Stomach (tissue), 9 donors: ENCODE results near the gene CHAT. TPM values are rescaled to one million over a fixed set of nuclear protein-coding genes. Genes with fewer than 3 reads are reported as not detected.

Source experiments
- DNase-seq, 2 donors: peaks; one replicate each; pipeline versions ENCODE4 v3.0.0 to v3.0.0-alpha.2; 2013 to 2019
- H3K27ac ChIP-seq, 5 donors: fragments of 200-600 bp in 4 of 5; sonication (generic) in 4 of 5; one replicate each; pipeline ENCODE4 v1.5.1; 2013 to 2019; ENCODE audit warnings: mild to moderate bottlenecking in 1 of 5, moderate library complexity in 1 of 5
- H3K27me3 ChIP-seq, 3 donors: fragments of 200-600 bp; sonication (generic); one replicate each; pipeline ENCODE4 v1.5.1; 2017 to 2019; ENCODE audit warnings: mixed run types in 1 of 3
- H3K36me3 ChIP-seq, 4 donors: fragments of 200-600 bp; sonication (generic); 1 replicate in 3 of 4; 2 replicates in 1 of 4; pipeline ENCODE4 v1.5.1; 2016 to 2019
- H3K4me1 ChIP-seq, 4 donors: fragments of 200-600 bp; sonication (generic); one replicate each; pipeline ENCODE4 v1.5.1; 2016 to 2019
- H3K4me3 ChIP-seq, 4 donors: fragments of 200-600 bp; sonication (generic) in 3 of 4; one replicate each; pipeline ENCODE4 v1.5.1; 2016 to 2019; ENCODE audit warnings: mild to moderate bottlenecking in 1 of 4
- H3K9me3 ChIP-seq, 4 donors: fragments of 200-600 bp; sonication (generic); one replicate each; pipeline ENCODE4 v1.5.1; 2016 to 2019
- EP300 ChIP-seq: sonication (generic); formaldehyde crosslinking; IDR thresholded peaks from one replicate; pipeline ENCODE4 v1.6.1; 2017; ENCODE audit warnings: antibody characterized with exemption
- POLR2A ChIP-seq, 4 donors: fragments of 450-650 bp; IDR thresholded peaks; one replicate each; pipeline ENCODE4 v1.6.1; 2016; ENCODE audit warnings: antibody characterized with exemption in 4 of 4, control low read depth in 2 of 4, mild to moderate bottlenecking in 1 of 4, moderate library complexity in 1 of 4
- POLR2AphosphoS5 ChIP-seq, 3 donors: sonication (generic); formaldehyde crosslinking; IDR thresholded peaks; one replicate each; pipeline ENCODE4 v1.6.1; 2016; ENCODE audit warnings: antibody characterized with exemption in 3 of 3
- WGBS, 5 donors: extraction: QIAGEN DNeasy Blood & Tissue Kit in 3 of 5; methylation state at CpG; one replicate each; pipeline versions ENCODE4 v1.1.5 to v1.1.7; 2013 to 2018; 5-methylcytosine and 5-hydroxymethylcytosine counted together
- intact Hi-C: fragments of 100-400 bp; cut with DNase I; formaldehyde crosslinking; loops from one replicate; pipeline ENCODE4 v1.15.1; 2023; ENCODE audit warnings: low total_unique reads
- polyA plus RNA-seq, 3 donors: library from polyadenylated mRNA; stranded (reverse); fragments of 200-250 nt; gene quantifications; one replicate each; pipeline ENCODE4 v1.2.3, GENCODE V29; 2013
- total RNA-seq, 5 donors: library from RNA; depleted of rRNA; stranded (reverse); fragments of >200 nt; gene quantifications; one replicate each; pipeline versions ENCODE4 v1.1.0 to v1.2.3, GENCODE V29; 2014 to 2016
- TF ChIP-seq, protein P1 (sequence below), 7 experiments: fragments of 450-650 bp in 4 of 7; fragments of 200-600 bp in 3 of 7; sonication (generic) in 3 of 7; IDR thresholded peaks; one replicate each; pipeline ENCODE4 v1.5.1; 2016 to 2019; ENCODE audit warnings: antibody characterized with exemption in 7 of 7, control low read depth in 2 of 7, mild to moderate bottlenecking in 1 of 7
- donor health status: healthy with polysubstance abuse.
- donor health status: Bipolar disorder and iron deficiency.
- donor health status: healthy.

The CHAT gene
- total and polyA plus RNA-seq, 8 donors = 8.7 TPM; not detected in 7

DNA sequence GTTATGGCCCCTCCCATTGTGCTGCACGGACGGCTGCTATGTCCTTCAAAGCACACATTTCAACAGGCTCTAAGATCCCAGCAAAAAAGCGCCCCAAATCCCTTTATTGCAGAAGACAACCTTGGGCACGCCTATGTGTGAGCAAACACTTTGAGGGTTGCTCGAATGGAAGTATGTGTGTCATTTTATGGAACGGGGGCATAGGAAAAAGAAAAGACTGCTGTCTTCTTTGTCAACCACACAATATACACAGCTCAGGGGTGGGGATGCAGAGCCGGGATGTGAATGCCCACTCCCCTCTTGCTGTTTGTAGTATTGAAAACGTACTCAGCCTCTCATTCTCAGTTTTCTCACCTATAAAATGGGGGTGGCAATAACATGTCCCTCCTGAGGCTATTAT lies 97.6 kb downstream of the CHAT start:
- Histone ChIP-seq H3K27me3 (peaks cover 0 to 10% (median 0%) of the 10 kb centered on the region in 3 donors), H3K4me3 (no peak overlapping the region), H3K36me3 (no peaks in the 10 kb centered on the region), H3K9me3 (peaks cover 0 to 11% (median 8%) of the 10 kb centered on the region in 4 donors), H3K4me1 (no peaks in the 10 kb centered on the region), H3K27ac (no peak overlapping the region)
- TF ChIP-seq EP300 = no peak
- TF ChIP-seq, protein P1, sequence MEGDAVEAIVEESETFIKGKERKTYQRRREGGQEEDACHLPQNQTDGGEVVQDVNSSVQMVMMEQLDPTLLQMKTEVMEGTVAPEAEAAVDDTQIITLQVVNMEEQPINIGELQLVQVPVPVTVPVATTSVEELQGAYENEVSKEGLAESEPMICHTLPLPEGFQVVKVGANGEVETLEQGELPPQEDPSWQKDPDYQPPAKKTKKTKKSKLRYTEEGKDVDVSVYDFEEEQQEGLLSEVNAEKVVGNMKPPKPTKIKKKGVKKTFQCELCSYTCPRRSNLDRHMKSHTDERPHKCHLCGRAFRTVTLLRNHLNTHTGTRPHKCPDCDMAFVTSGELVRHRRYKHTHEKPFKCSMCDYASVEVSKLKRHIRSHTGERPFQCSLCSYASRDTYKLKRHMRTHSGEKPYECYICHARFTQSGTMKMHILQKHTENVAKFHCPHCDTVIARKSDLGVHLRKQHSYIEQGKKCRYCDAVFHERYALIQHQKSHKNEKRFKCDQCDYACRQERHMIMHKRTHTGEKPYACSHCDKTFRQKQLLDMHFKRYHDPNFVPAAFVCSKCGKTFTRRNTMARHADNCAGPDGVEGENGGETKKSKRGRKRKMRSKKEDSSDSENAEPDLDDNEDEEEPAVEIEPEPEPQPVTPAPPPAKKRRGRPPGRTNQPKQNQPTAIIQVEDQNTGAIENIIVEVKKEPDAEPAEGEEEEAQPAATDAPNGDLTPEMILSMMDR (IDR thresholded peaks at IDR 0.05) = no peak
- TF ChIP-seq POLR2A (IDR thresholded peaks at IDR 0.05) = no peak
- no peak for TF ChIP-seq POLR2AphosphoS5 (IDR thresholded peaks at IDR 0.05)
- WGBS, 5 donors = 45 to 53% (median 50%) methylated on average over 8 of the region's 8 CpGs
- no peak for DNase-seq
- intact Hi-C loops = no loop called here

- H3K27ac ChIP-seq = no peak overlapping the region
- H3K27me3 ChIP-seq = peaks cover 0 to 10% (median 0%) of the 10 kb centered on the region in 3 donors
- no peak overlapping the region for H3K4me3 ChIP-seq
- DNase-seq = no peak
- H3K9me3 ChIP-seq = peaks cover 0 to 11% (median 8%) of the 10 kb centered on the region in 4 donors
- TF ChIP-seq POLR2AphosphoS5 (IDR thresholded peaks at IDR 0.05) (no peak), EP300 (no peak), POLR2A (IDR thresholded peaks at IDR 0.05) (no peak)
- TF ChIP-seq, protein P1 (IDR thresholded peaks at IDR 0.05) = no peak
- H3K4me1 ChIP-seq = no peaks in the 10 kb centered on the region
- 67 to 79% (median 69%) methylated on average over 5 of the region's 5 CpGs for WGBS, 5 donors
- H3K36me3 ChIP-seq = no peaks in the 10 kb centered on the region
- intact Hi-C loops = no loop called here
These were observed 99.4 kb downstream of the CHAT start for GRCh38 chr10:49713266-49713665.

Other genes starting within 250 kb of the CHAT start
- not detected for gene DRGX, start 217.9 kb upstream of the CHAT start, total RNA-seq
- not detected for gene DRGX, start 217.9 kb upstream of the CHAT start, polyA plus RNA-seq
- 10 to 100 TPM in 4 of 5 donors, 1 to 10 TPM in 1; 3.1 to 33.8 (median 19.9) TPM for gene ERCC6, start 74.9 kb upstream of the CHAT start, total RNA-seq
- 1 to 10 TPM; 2.0 to 3.1 (median 2.9) TPM for gene ERCC6, start 74.9 kb upstream of the CHAT start, polyA plus RNA-seq
- under 1 TPM in 1 of 5 donors, not detected in 4; 0.73 TPM for gene SLC18A3, start 3.7 kb upstream of the CHAT start, total RNA-seq
- under 1 TPM in 1 of 3 donors, not detected in 2; 0.20 TPM for gene SLC18A3, start 3.7 kb upstream of the CHAT start, polyA plus RNA-seq
- gene C10orf53, start 65.6 kb downstream of the CHAT start, total RNA-seq = not detected
- not detected for gene C10orf53, start 65.6 kb downstream of the CHAT start, polyA plus RNA-seq
- gene OGDHL, start 148.3 kb downstream of the CHAT start, total RNA-seq = 10 to 100 TPM in 1 of 5 donors, 1 to 10 TPM in 3, not detected in 1; 3.7 to 26.8 (median 4.4) TPM
- gene OGDHL, start 148.3 kb downstream of the CHAT start, polyA plus RNA-seq = under 1 TPM; 0.31 to 0.46 (median 0.45) TPM